Bone marrow (tissue), 2 donors: ENCODE results near the gene SIM1.

ENCODE experiments used
- DNase-seq, 2 donors: peaks; one replicate each; lab custom pipeline; 2025; lab: John Stamatoyannopoulos, UW

The SIM1 gene, protein sequence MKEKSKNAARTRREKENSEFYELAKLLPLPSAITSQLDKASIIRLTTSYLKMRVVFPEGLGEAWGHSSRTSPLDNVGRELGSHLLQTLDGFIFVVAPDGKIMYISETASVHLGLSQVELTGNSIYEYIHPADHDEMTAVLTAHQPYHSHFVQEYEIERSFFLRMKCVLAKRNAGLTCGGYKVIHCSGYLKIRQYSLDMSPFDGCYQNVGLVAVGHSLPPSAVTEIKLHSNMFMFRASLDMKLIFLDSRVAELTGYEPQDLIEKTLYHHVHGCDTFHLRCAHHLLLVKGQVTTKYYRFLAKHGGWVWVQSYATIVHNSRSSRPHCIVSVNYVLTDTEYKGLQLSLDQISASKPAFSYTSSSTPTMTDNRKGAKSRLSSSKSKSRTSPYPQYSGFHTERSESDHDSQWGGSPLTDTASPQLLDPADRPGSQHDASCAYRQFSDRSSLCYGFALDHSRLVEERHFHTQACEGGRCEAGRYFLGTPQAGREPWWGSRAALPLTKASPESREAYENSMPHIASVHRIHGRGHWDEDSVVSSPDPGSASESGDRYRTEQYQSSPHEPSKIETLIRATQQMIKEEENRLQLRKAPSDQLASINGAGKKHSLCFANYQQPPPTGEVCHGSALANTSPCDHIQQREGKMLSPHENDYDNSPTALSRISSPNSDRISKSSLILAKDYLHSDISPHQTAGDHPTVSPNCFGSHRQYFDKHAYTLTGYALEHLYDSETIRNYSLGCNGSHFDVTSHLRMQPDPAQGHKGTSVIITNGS

GRCh38 chr6:100464903-100465700 lies at the start of gene SIM1:
Gene SIM1, minus strand, starts transcription at chr6:100464921. Its CDS starts 1,453 bp downstream, at chr6:100463468.
- DNase-seq: no peak

- no peak for DNase-seq
Observed at GRCh38 chr6:100512203-100512862, 47.6 kb upstream of the SIM1 start.

DNA sequence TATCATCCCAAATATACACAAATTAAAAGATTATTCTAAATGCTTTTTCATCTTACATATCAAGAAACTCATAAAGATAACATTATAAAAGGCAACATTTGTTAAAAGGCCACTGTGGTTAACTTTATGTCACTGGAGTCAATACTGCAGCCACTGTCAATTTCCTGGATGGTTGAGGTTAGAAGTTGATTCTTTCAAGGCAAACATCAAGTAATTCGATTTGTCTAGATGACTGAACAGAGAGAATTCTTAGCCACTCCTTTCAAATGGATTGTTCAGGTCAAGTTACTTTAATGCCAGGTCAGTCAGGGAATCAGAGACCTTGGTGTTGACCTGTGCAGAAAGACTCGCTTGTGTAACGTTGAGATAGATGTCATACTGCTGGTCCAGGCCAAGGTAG lies 44.4 kb upstream of the SIM1 start:
- no peak for DNase-seq

DNA sequence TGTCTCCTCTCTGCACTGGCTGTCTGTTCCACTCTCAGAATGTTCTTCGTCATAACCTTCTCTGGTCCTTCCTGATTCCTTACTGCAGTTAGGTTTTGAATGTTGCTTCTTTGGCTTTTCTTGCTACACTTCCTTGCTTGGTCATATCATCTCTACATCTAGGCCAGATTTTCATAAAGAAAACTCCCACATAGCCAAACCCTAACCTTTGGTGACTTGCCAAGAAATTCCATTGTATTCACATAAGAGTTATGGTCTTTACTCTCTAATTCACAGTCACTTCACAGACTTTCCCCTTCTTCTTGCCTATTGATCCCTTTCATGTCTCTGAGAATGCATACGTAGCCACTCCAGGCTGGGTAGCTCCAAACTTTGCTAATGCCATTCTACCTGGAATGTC lies 41.9 kb upstream of the SIM1 start:
- no peak for DNase-seq

GRCh38 chr6:100504786-100505737 lies 40.3 kb upstream of the SIM1 start:
- no peak for DNase-seq

- no peak for DNase-seq
Observed at GRCh38 chr6:100503043-100503705, 38.5 kb upstream of the SIM1 start.

DNA sequence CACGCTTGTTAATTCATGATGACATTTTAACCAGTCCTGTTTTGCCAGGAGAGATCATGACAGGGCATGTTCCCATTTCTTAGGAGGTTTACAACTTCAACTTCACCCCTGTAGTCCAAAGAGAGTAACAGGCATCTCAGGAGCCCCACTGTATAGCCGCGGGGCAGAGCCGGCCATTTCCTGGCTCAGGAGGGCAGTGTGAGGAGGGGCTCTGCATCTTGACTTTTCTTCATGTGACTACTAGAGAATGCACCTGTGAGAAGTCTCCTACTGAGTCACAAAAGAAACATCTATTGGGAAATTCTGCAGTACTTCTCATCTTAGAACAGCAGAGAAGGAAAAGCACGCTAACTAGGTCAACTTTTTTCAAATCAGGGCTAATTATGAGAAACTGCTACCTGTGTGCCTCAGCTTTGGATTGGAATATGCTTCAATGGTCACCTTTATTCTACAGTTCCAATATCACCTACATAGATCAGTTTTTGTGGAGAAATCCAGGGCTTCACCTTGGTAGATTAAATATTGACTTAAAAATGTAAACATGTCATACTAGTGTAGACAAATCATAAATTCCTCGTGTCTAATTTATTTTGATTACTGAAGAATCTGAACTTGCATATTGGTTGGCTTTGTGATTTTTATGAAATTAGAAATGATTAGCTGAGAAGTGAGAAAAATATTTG lies 28.6 kb upstream of the SIM1 start:
- DNase-seq: no peak

- no peak for DNase-seq
Observed at GRCh38 chr6:100491952-100492670, 27.4 kb upstream of the SIM1 start.

- no peak for DNase-seq
Observed at GRCh38 chr6:100490065-100490464, 25.3 kb upstream of the SIM1 start.

DNA sequence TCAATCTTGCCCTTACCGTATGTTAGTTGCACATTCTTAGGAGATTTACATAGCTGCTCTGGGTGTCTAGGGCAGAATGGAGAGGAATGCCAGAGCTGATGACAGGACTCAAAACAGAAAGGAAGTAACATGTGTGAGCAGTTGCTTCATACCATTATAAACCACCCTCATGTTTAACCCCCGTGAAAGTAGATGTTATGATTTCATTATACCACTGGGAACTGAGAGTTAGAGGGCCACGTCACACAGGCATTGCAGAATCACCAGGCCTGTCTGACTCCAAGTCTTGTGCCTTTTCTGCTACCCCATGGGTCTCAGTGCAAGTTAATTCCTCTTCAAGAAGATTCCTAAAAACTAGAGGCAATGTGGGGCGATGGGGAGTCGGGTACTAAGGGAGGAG lies 23.5 kb upstream of the SIM1 start:
- DNase-seq: no peak

GRCh38 chr6:100487638-100488037 lies 22.9 kb upstream of the SIM1 start:
- DNase-seq: no peak

DNA sequence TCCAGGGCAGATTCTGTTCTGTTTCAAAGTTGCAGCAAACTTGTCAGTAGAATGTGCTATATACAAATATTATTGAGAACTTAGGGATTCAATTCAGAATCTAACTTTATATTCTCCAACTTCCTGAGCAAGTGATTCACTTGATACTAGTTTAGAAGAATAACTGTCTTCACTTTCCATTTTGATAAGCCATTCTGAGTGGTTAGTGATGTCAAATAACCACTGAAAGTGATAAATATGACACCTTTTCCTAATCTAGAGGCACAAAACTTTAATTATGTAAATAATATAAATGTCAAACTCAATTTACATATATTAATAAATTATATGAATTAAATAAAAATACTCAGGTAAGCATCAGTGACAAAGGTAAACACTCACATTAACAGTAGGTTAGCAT lies 20.5 kb upstream of the SIM1 start:
- DNase-seq: no peak

DNA sequence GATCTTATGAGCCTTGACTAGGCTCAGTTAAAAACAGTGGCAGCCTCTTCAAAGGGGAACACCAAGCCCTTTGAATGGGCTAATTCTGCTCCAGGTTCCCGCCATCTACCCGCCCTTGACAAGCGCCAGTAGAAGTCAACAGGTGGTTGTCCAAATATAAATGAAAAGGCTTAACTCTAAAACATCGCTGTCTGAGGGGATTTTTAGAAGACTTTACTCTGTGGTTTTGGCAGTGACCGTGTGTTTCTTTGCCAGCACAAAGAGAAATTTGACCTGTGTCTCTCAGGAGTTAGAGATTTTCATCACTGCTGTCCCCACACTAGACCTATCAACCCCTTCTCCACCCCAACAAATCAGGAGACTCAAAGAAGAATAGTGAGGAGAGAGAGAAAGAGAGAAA lies 19.8 kb upstream of the SIM1 start:
- no peak for DNase-seq

GRCh38 chr6:100482698-100483097 lies 18.0 kb upstream of the SIM1 start:
- DNase-seq: no peak

GRCh38 chr6:100479179-100480035 lies 14.7 kb upstream of the SIM1 start:
- DNase-seq: no peak

GRCh38 chr6:100475554-100476320 lies 11.0 kb upstream of the SIM1 start:
- no peak for DNase-seq

DNA sequence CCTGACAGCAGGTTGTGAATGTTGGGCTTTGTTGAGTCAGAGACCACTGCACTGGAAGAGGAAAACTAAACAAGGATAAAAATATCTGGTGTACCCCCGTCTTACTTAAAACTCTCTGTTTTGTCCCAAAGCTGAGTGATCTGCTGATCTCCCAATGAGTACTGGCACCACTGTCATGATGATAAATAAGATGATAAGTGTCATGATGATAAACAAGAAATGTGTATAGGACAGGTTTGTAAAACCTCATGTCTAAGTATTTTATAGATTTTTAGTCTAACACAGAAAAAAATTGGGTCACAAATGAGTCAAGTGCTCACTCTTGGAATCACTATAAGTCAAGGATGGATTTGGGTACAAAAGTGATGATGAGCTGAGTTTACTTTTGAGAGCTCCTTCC lies 8.5 kb upstream of the SIM1 start:
- no peak for DNase-seq
